Ovary (tissue), 3 donors: ENCODE measurements around the gene NLGN4Y.

ENCODE experiments used
- CTCF ChIP-seq, 3 donors: fragments of 450-650 bp in 2 of 3; fragments of 200-600 bp in 1 of 3; IDR thresholded peaks; one replicate each; pipeline versions ENCODE4 v1.5.1 to v1.8.0; 2016 to 2022; ENCODE audit warnings: antibody characterized with exemption in 3 of 3, mild to moderate bottlenecking in 1 of 3
- EP300 ChIP-seq: sonication (generic); formaldehyde crosslinking; IDR thresholded peaks from one replicate; pipeline ENCODE4 v1.6.1; 2017; ENCODE audit warnings: antibody characterized with exemption
- donor health status: DM: no; HTN: no; CAD: no.

- TF ChIP-seq CTCF (IDR thresholded peaks at IDR 0.05) (no peak), EP300 (no peak)
Observed at GRCh38 chrY:14581294-14581693, 57.0 kb downstream of the NLGN4Y start.
